PFSK-1 (cell line): ENCODE measurements around the gene FAM216B.

Source experiments
- FOXP2 ChIP-seq: optimal IDR thresholded peaks from 2 replicates; pipeline ENCODE3; 2011; ENCODE audit warnings: borderline replicate concordance, control low read depth, inconsistent platforms; ENCODE audit not compliant: insufficient read depth; ENCODE audit errors: extremely low read length, extremely low read depth
- POLR2AphosphoS5 ChIP-seq: IDR thresholded peaks from 2 replicates; pipeline ENCODE4 v1.6.1; 2012; ENCODE audit warnings: low read depth, mild to moderate bottlenecking, control low read depth, low read length, moderate library complexity
- REST ChIP-seq, 2 experiments: IDR thresholded peaks; 2 replicates each; pipeline versions ENCODE4 v1.6.1 to v1.8.0; 2011 to 2012; ENCODE audit warnings: low read depth in 2 of 2, low read length in 2 of 2, control low read depth in 1 of 2, inconsistent platforms in 1 of 2, mild to moderate bottlenecking in 1 of 2, moderate library complexity in 1 of 2; ENCODE audit not compliant: insufficient read depth in 1 of 2
- SIN3A ChIP-seq: IDR thresholded peaks from 2 replicates; pipeline ENCODE4 v1.6.1; 2012; ENCODE audit warnings: mild to moderate bottlenecking, low read length, moderate library complexity, borderline replicate concordance; ENCODE audit not compliant: insufficient read depth
- TAF1 ChIP-seq: IDR thresholded peaks from 2 replicates; pipeline ENCODE4 v1.6.1; 2012; ENCODE audit warnings: low read length, control low read depth, borderline replicate concordance; ENCODE audit not compliant: insufficient read depth

Gene FAM216B

GRCh38 chr13:42766016-42766415 lies 15.4 kb upstream of the FAM216B start:
- TF ChIP-seq POLR2AphosphoS5 (no peak), SIN3A (no peak), TAF1 (no peak), REST (IDR thresholded peaks at IDR 0.05; ENCODE audit: insufficient read depth in 1 of 2, low read depth in 2 of 2, low read length in 2 of 2) (no peak), FOXP2 (no peak)

GRCh38 chr13:42769650-42770049 lies 11.7 kb upstream of the FAM216B start:
- TF ChIP-seq POLR2AphosphoS5 (no peak), TAF1 (no peak), SIN3A (no peak), REST (IDR thresholded peaks at IDR 0.05; ENCODE audit: insufficient read depth in 1 of 2, low read depth in 2 of 2, low read length in 2 of 2) (no peak), FOXP2 (no peak)

GRCh38 chr13:42777467-42777866 lies 3.9 kb upstream of the FAM216B start:
- TF ChIP-seq TAF1 (no peak), SIN3A (no peak), FOXP2 (no peak), REST (IDR thresholded peaks at IDR 0.05; ENCODE audit: insufficient read depth in 1 of 2, low read depth in 2 of 2, low read length in 2 of 2) (no peak), POLR2AphosphoS5 (no peak)

- TF ChIP-seq POLR2AphosphoS5 = no peak
- no peak for TF ChIP-seq SIN3A
- no peak for TF ChIP-seq REST (IDR thresholded peaks at IDR 0.05; ENCODE audit: insufficient read depth in 1 of 2, low read depth in 2 of 2, low read length in 2 of 2)
- no peak for TF ChIP-seq TAF1
- no peak for TF ChIP-seq FOXP2
Observed at GRCh38 chr13:42780044-42780443, 1.3 kb upstream of the FAM216B start.

GRCh38 chr13:42786715-42787114 lies 5.3 kb downstream of the FAM216B start:
- no peak for TF ChIP-seq SIN3A
- no peak for TF ChIP-seq FOXP2
- no peak for TF ChIP-seq POLR2AphosphoS5
- no peak for TF ChIP-seq TAF1
- TF ChIP-seq REST (IDR thresholded peaks at IDR 0.05; ENCODE audit: insufficient read depth in 1 of 2, low read depth in 2 of 2, low read length in 2 of 2) = no peak
